Fibroblast of mammary gland (primary cell): ENCODE results near the gene CCDC102B.

Experiments used
- DNase-seq: peaks from one replicate; pipeline ENCODE4 v3.0.0-alpha.2; 2010; ENCODE audit warnings: low read depth
- H3K4me3 ChIP-seq: 2 replicates; pipeline ENCODE4 v1.5.1; 2011; ENCODE audit warnings: low read depth, mild to moderate bottlenecking, low read length, moderate library complexity; ENCODE audit not compliant: control insufficient read depth
- CTCF ChIP-seq: conservative IDR thresholded peaks from 2 replicates; pipeline ENCODE4 v1.5.1; 2011; ENCODE audit warnings: low read depth, low read length, inconsistent platforms; ENCODE audit not compliant: control insufficient read depth, insufficient read depth

The CCDC102B gene

GRCh38 chr18:68919900-68920299 lies 122.0 kb downstream of the CCDC102B start:
- TF ChIP-seq CTCF = no peak
- no peak overlapping the region for H3K4me3 ChIP-seq
- DNase-seq = no peak

GRCh38 chr18:68922392-68922791 lies 124.5 kb downstream of the CCDC102B start:
- DNase-seq = no peak
- no peak overlapping the region for H3K4me3 ChIP-seq
- TF ChIP-seq CTCF = no peak

GRCh38 chr18:68925268-68925667 lies 127.4 kb downstream of the CCDC102B start:
- H3K4me3 ChIP-seq = no peak overlapping the region
- peak; percentile 19 for DNase-seq
- peak; percentile 37 for TF ChIP-seq CTCF

GRCh38 chr18:68928762-68929675 lies 131.1 kb downstream of the CCDC102B start:
- H3K4me3 ChIP-seq = no peak overlapping the region
- TF ChIP-seq CTCF = no peak
- DNase-seq = no peak

GRCh38 chr18:68935686-68936085 lies 137.8 kb downstream of the CCDC102B start:
- no peak for DNase-seq
- TF ChIP-seq CTCF = no peak
- no peak overlapping the region for H3K4me3 ChIP-seq

- no peak overlapping the region for H3K4me3 ChIP-seq
- TF ChIP-seq CTCF = no peak
- no peak for DNase-seq
Observed at GRCh38 chr18:68937029-68937599, 139.2 kb downstream of the CCDC102B start.
